HL-60 (cell line): ENCODE data around the gene CAGE1.

Experiments used
- CTCF ChIP-seq: IDR thresholded peaks from one replicate; pipeline ENCODE4 v1.5.1; 2011; ENCODE audit warnings: low read length, control low read depth, inconsistent platforms; ENCODE audit not compliant: insufficient read depth
- POLR2AphosphoS5 ChIP-seq: IDR thresholded peaks from 2 replicates; pipeline ENCODE4 v1.6.1; 2012; ENCODE audit warnings: low read depth

- no peak for TF ChIP-seq CTCF
- TF ChIP-seq POLR2AphosphoS5, result no peak
These were observed 17.2 kb upstream of the CAGE1 start for GRCh38 chr6:7406743-7407142.
